ENCODE data around the gene XPNPEP3.

Gene XPNPEP3

DNA sequence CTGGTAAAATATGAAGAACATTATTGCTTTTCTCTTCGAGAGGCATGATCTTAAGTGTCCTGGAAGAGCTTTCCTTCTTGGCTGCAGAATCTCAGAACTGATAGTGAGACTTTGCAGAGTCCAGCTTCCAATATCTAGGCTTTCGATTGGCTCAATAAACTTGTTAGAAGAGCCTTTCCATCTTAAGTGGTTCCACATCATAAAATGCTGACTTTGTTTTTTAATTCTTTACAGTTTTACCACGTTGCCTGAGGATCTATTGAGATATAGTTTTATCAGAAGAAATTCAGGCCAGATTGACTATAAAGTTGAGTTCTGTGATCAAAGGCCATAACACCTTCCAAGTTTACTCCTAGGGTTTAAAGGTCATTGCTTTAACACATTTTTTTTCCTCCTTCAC lies 20.5 kb downstream of the XPNPEP3 start:
- no peak overlapping the region for H2BK120ac ChIP-seq (ENCODE audit: low read depth, low read length)
- H3K79me1 ChIP-seq (ENCODE audit: low read length), result no peaks in the 10 kb centered on the region
- H3K56ac ChIP-seq (ENCODE audit: low read length), result no peak overlapping the region
- H3K4me2 ChIP-seq (ENCODE audit: low read length), result no peak overlapping the region
- no peak overlapping the region for H3K4me3 ChIP-seq (ENCODE audit: low read length)
- H3K36me3 ChIP-seq (ENCODE audit: control insufficient read depth, insufficient read depth, low read length), result peaks cover 2% of the 10 kb centered on the region
- DNase-seq, result no peak
- no peak overlapping the region for H4K8ac ChIP-seq (ENCODE audit: low read depth, low read length)
- no peak overlapping the region for H4K5ac ChIP-seq (ENCODE audit: low read length)
- H3K27me3 ChIP-seq (ENCODE audit: insufficient read depth, low read length, poor library complexity), result no peaks in the 10 kb centered on the region
- no peak overlapping the region for H2BK5ac ChIP-seq (ENCODE audit: low read length)
- no peak overlapping the region for H3K18ac ChIP-seq (ENCODE audit: low read length)
- no peak overlapping the region for H2AK5ac ChIP-seq (ENCODE audit: low read length)
- no peaks in the 10 kb centered on the region for H3K4me1 ChIP-seq (ENCODE audit: control insufficient read depth, low read depth, low read length)
- H2BK15ac ChIP-seq (replicated peaks; ENCODE audit: low read depth), result no peak overlapping the region
- no peak overlapping the region for H3K4ac ChIP-seq (ENCODE audit: low read depth, low read length)
- no peaks in the 10 kb centered on the region for H3K79me2 ChIP-seq (ENCODE audit: control insufficient read depth, insufficient read depth, low read length)
- no peak overlapping the region for H3K9ac ChIP-seq (ENCODE audit: low read length)
- no peak overlapping the region for H3K23ac ChIP-seq (ENCODE audit: low read length)
- no CpG with 5 or more reads among the region's 3 CpGs for WGBS (ENCODE audit: extremely low coverage, insufficient coverage, low lambda C conversion rate)
- no peak overlapping the region for H3K27ac ChIP-seq (ENCODE audit: low read depth, low read length)

- H3K27me3 ChIP-seq (ENCODE audit: insufficient read depth, low read length, poor library complexity), result no peaks in the 10 kb centered on the region
- DNase-seq, result no peak
- H3K27ac ChIP-seq (ENCODE audit: low read depth, low read length), result no peak overlapping the region
- no peak overlapping the region for H3K9ac ChIP-seq (ENCODE audit: low read length)
- H2AK5ac ChIP-seq (ENCODE audit: low read length), result no peak overlapping the region
- H3K56ac ChIP-seq (ENCODE audit: low read length), result no peak overlapping the region
- H3K4me2 ChIP-seq (ENCODE audit: low read length), result no peak overlapping the region
- no peak overlapping the region for H4K5ac ChIP-seq (ENCODE audit: low read length)
- H2BK5ac ChIP-seq (ENCODE audit: low read length), result no peak overlapping the region
- no peak overlapping the region for H3K18ac ChIP-seq (ENCODE audit: low read length)
- WGBS (ENCODE audit: extremely low coverage, insufficient coverage, low lambda C conversion rate), result no CpG with 5 or more reads among the region's 2 CpGs
- H3K36me3 ChIP-seq (ENCODE audit: control insufficient read depth, insufficient read depth, low read length), result no peaks in the 10 kb centered on the region
- no peaks in the 10 kb centered on the region for H3K4me1 ChIP-seq (ENCODE audit: control insufficient read depth, low read depth, low read length)
- no peak overlapping the region for H4K8ac ChIP-seq (ENCODE audit: low read depth, low read length)
- H3K4me3 ChIP-seq (ENCODE audit: low read length), result no peak overlapping the region
- no peak overlapping the region for H2BK15ac ChIP-seq (replicated peaks; ENCODE audit: low read depth)
- no peaks in the 10 kb centered on the region for H3K79me2 ChIP-seq (ENCODE audit: control insufficient read depth, insufficient read depth, low read length)
- no peak overlapping the region for H2BK120ac ChIP-seq (ENCODE audit: low read depth, low read length)
- no peak overlapping the region for H3K23ac ChIP-seq (ENCODE audit: low read length)
- no peaks in the 10 kb centered on the region for H3K79me1 ChIP-seq (ENCODE audit: low read length)
- H3K4ac ChIP-seq (ENCODE audit: low read depth, low read length), result no peak overlapping the region
Observed at GRCh38 chr22:40878922-40879321, 22.0 kb downstream of the XPNPEP3 start.

GRCh38 chr22:40889116-40889515 lies 32.2 kb downstream of the XPNPEP3 start:
- no peak overlapping the region for H3K23ac ChIP-seq (ENCODE audit: low read length)
- no peak overlapping the region for H3K56ac ChIP-seq (ENCODE audit: low read length)

GRCh38 chr22:40890881-40891280 lies 33.9 kb downstream of the XPNPEP3 start:
- Histone ChIP-seq H3K4ac (ENCODE audit: low read depth, low read length) (no peak overlapping the region), H4K5ac (ENCODE audit: low read length) (no peak overlapping the region), H2AK5ac (ENCODE audit: low read length) (no peak overlapping the region), H2BK15ac (replicated peaks; ENCODE audit: low read depth) (no peak overlapping the region), H3K56ac (ENCODE audit: low read length) (no peak overlapping the region), H3K79me2 (ENCODE audit: control insufficient read depth, insufficient read depth, low read length) (no peaks in the 10 kb centered on the region), H3K27me3 (ENCODE audit: insufficient read depth, low read length, poor library complexity) (no peaks in the 10 kb centered on the region), H3K4me2 (ENCODE audit: low read length) (no peak overlapping the region), H3K27ac (ENCODE audit: low read depth, low read length) (no peak overlapping the region), H3K4me3 (ENCODE audit: low read length) (no peak overlapping the region), H3K18ac (ENCODE audit: low read length) (no peak overlapping the region), H3K36me3 (ENCODE audit: control insufficient read depth, insufficient read depth, low read length) (no peaks in the 10 kb centered on the region), H3K79me1 (ENCODE audit: low read length) (no peaks in the 10 kb centered on the region), H2BK5ac (ENCODE audit: low read length) (no peak overlapping the region), H3K4me1 (ENCODE audit: control insufficient read depth, low read depth, low read length) (no peaks in the 10 kb centered on the region), H2BK120ac (ENCODE audit: low read depth, low read length) (no peak overlapping the region), H3K9ac (ENCODE audit: low read length) (no peak overlapping the region), H4K8ac (ENCODE audit: low read depth, low read length) (no peak overlapping the region), H3K23ac (ENCODE audit: low read length) (no peak overlapping the region)
- WGBS (ENCODE audit: extremely low coverage, insufficient coverage, low lambda C conversion rate), result no CpG with 5 or more reads among the region's 3 CpGs
- DNase-seq, result no peak

More at GRCh38 chr22:40889116-40889515, 32.2 kb downstream of the XPNPEP3 start:
- Histone ChIP-seq H3K79me2 (ENCODE audit: control insufficient read depth, insufficient read depth, low read length) (no peaks in the 10 kb centered on the region), H2BK15ac (replicated peaks; ENCODE audit: low read depth) (no peak overlapping the region), H2AK5ac (ENCODE audit: low read length) (no peak overlapping the region), H3K4me1 (ENCODE audit: control insufficient read depth, low read depth, low read length) (no peaks in the 10 kb centered on the region), H3K4me3 (ENCODE audit: low read length) (no peak overlapping the region), H3K9ac (ENCODE audit: low read length) (no peak overlapping the region), H4K5ac (ENCODE audit: low read length) (no peak overlapping the region), H3K4me2 (ENCODE audit: low read length) (no peak overlapping the region), H3K4ac (ENCODE audit: low read depth, low read length) (no peak overlapping the region), H3K36me3 (ENCODE audit: control insufficient read depth, insufficient read depth, low read length) (no peaks in the 10 kb centered on the region), H3K27me3 (ENCODE audit: insufficient read depth, low read length, poor library complexity) (no peaks in the 10 kb centered on the region), H3K18ac (ENCODE audit: low read length) (no peak overlapping the region), H2BK120ac (ENCODE audit: low read depth, low read length) (no peak overlapping the region), H3K79me1 (ENCODE audit: low read length) (no peaks in the 10 kb centered on the region), H4K8ac (ENCODE audit: low read depth, low read length) (no peak overlapping the region), H3K27ac (ENCODE audit: low read depth, low read length) (no peak overlapping the region), H2BK5ac (ENCODE audit: low read length) (no peak overlapping the region)
- DNase-seq, result no peak

DNA sequence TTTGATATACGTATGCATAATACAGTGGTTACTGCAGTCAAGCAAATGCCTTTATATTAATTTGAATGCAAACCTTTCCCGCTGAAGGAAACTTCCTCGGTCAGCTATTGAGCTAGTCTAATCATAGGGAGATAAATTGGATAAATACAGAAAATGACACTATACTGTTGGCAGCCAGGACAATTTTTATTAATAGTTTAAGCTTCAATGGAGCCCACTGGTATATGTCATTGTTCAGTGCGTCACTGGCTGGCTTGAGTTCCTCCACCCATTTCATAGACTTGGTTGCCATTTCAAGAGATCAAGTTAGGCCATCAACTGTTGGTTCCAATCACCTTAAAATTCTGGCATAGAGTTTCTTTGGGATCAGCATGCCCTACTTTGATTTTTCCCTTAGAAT lies 37.5 kb downstream of the XPNPEP3 start:
- H3K79me2 ChIP-seq (ENCODE audit: control insufficient read depth, insufficient read depth, low read length), result no peaks in the 10 kb centered on the region
- H3K36me3 ChIP-seq (ENCODE audit: control insufficient read depth, insufficient read depth, low read length), result no peaks in the 10 kb centered on the region
- H3K4me2 ChIP-seq (ENCODE audit: low read length), result no peak overlapping the region
- H2BK120ac ChIP-seq (ENCODE audit: low read depth, low read length), result no peak overlapping the region
- H2BK15ac ChIP-seq (replicated peaks; ENCODE audit: low read depth), result no peak overlapping the region
- no peak overlapping the region for H3K27ac ChIP-seq (ENCODE audit: low read depth, low read length)
- no peak overlapping the region for H3K4me3 ChIP-seq (ENCODE audit: low read length)
- no peak for DNase-seq
- no peak overlapping the region for H4K8ac ChIP-seq (ENCODE audit: low read depth, low read length)
- no peaks in the 10 kb centered on the region for H3K27me3 ChIP-seq (ENCODE audit: insufficient read depth, low read length, poor library complexity)
- no peak overlapping the region for H3K23ac ChIP-seq (ENCODE audit: low read length)
- H3K4me1 ChIP-seq (ENCODE audit: control insufficient read depth, low read depth, low read length), result no peaks in the 10 kb centered on the region
- H3K9ac ChIP-seq (ENCODE audit: low read length), result no peak overlapping the region
- H3K56ac ChIP-seq (ENCODE audit: low read length), result no peak overlapping the region
- H3K18ac ChIP-seq (ENCODE audit: low read length), result no peak overlapping the region
- no peak overlapping the region for H4K5ac ChIP-seq (ENCODE audit: low read length)
- no peaks in the 10 kb centered on the region for H3K79me1 ChIP-seq (ENCODE audit: low read length)
- no peak overlapping the region for H2BK5ac ChIP-seq (ENCODE audit: low read length)
- WGBS (ENCODE audit: extremely low coverage, insufficient coverage, low lambda C conversion rate), result no CpG with 5 or more reads among the region's 4 CpGs
- no peak overlapping the region for H3K4ac ChIP-seq (ENCODE audit: low read depth, low read length)
- no peak overlapping the region for H2AK5ac ChIP-seq (ENCODE audit: low read length)

- no peak overlapping the region for H3K4ac ChIP-seq (ENCODE audit: low read depth, low read length)
- no CpG with 5 or more reads among the region's 3 CpGs for WGBS (ENCODE audit: extremely low coverage, insufficient coverage, low lambda C conversion rate)
- no peak overlapping the region for H2AK5ac ChIP-seq (ENCODE audit: low read length)
- H3K4me2 ChIP-seq (ENCODE audit: low read length), result no peak overlapping the region
- DNase-seq, result peak; percentile 74
- H2BK15ac ChIP-seq (replicated peaks; ENCODE audit: low read depth), result no peak overlapping the region
- no peak overlapping the region for H3K56ac ChIP-seq (ENCODE audit: low read length)
- no peak overlapping the region for H3K9ac ChIP-seq (ENCODE audit: low read length)
- no peak overlapping the region for H4K5ac ChIP-seq (ENCODE audit: low read length)
- H4K8ac ChIP-seq (ENCODE audit: low read depth, low read length), result no peak overlapping the region
- no peaks in the 10 kb centered on the region for H3K36me3 ChIP-seq (ENCODE audit: control insufficient read depth, insufficient read depth, low read length)
- H2BK120ac ChIP-seq (ENCODE audit: low read depth, low read length), result no peak overlapping the region
- H3K18ac ChIP-seq (ENCODE audit: low read length), result no peak overlapping the region
- no peak overlapping the region for H2BK5ac ChIP-seq (ENCODE audit: low read length)
- no peaks in the 10 kb centered on the region for H3K79me2 ChIP-seq (ENCODE audit: control insufficient read depth, insufficient read depth, low read length)
- H3K79me1 ChIP-seq (ENCODE audit: low read length), result no peaks in the 10 kb centered on the region
- H3K23ac ChIP-seq (ENCODE audit: low read length), result no peak overlapping the region
- no peaks in the 10 kb centered on the region for H3K27me3 ChIP-seq (ENCODE audit: insufficient read depth, low read length, poor library complexity)
- H3K27ac ChIP-seq (ENCODE audit: low read depth, low read length), result no peak overlapping the region
- H3K4me1 ChIP-seq (ENCODE audit: control insufficient read depth, low read depth, low read length), result no peaks in the 10 kb centered on the region
- no peak overlapping the region for H3K4me3 ChIP-seq (ENCODE audit: low read length)
Observed at GRCh38 chr22:40898850-40899357, 42.0 kb downstream of the XPNPEP3 start.
